H1 (cell line): Measurements from ENCODE around the gene SHROOM3. TPM values are rescaled to one million over a fixed set of nuclear protein-coding genes. Genes with fewer than 3 reads are reported as not detected.
A peak's percentile ranks its signal among the peaks of the same experiment; 100 is the strongest.

ENCODE experiments used
- CTCF ChIA-PET: fragments of 300-600 bp; sonication (Branson Sonifier 250); formaldehyde crosslinking; loops from one replicate; lab custom pipeline; 2021; ENCODE audit not compliant: partially characterized antibody; lab: Charles Lee
- POLR2A ChIA-PET: fragments of 300-600 bp; sonication (Branson Sonifier 250); formaldehyde crosslinking; loops from one replicate; lab custom pipeline; 2021; ENCODE audit warnings: inconsistent platforms; ENCODE audit not compliant: partially characterized antibody; lab: Charles Lee
- DNase-seq, 2 experiments: peaks; one replicate each; pipeline versions ENCODE4 v3.0.0 to v3.0.0-alpha.2; 2010 to 2022; ENCODE audit warnings: low spot score in 2 of 2, low read depth in 1 of 2, mixed read lengths in 1 of 2
- FAIRE-seq: peaks from 2 replicates; lab custom pipeline; 2011; peaks lifted over from hg19 to GRCh38; lab: Jason Lieb, UNC
- H2AFZ ChIP-seq: 2 replicates; pipeline ENCODE4 v1.8.1; 2012; ENCODE audit warnings: low read length, inconsistent platforms
- H2AK5ac ChIP-seq: 2 replicates; pipeline ENCODE4 v1.6.1; 2013; ENCODE audit warnings: low read depth, low read length
- H2BK120ac ChIP-seq: replicated peaks from 2 replicates; pipeline ENCODE3; 2013; ENCODE audit warnings: low read depth, low read length, inconsistent platforms
- H2BK12ac ChIP-seq: 2 replicates; pipeline ENCODE4 v1.6.1; 2013; ENCODE audit warnings: low read depth, low read length
- H2BK15ac ChIP-seq: 2 replicates; pipeline ENCODE4 v1.6.1; 2013; ENCODE audit warnings: low read length
- H2BK20ac ChIP-seq: 2 replicates; pipeline ENCODE4 v1.6.1; 2013; ENCODE audit warnings: low read length
- H2BK5ac ChIP-seq: 2 replicates; pipeline ENCODE4 v1.6.1; 2013; ENCODE audit warnings: low read depth, low read length
- H3K14ac ChIP-seq: 2 replicates; pipeline ENCODE4 v1.6.1; 2013; ENCODE audit warnings: inconsistent platforms; ENCODE audit not compliant: insufficient read length
- H3K18ac ChIP-seq: 2 replicates; pipeline ENCODE4 v1.6.1; 2013; ENCODE audit warnings: low read length; ENCODE audit errors: extremely low read depth
- H3K23ac ChIP-seq: 2 replicates; pipeline ENCODE4 v1.6.1; 2013; ENCODE audit warnings: inconsistent platforms; ENCODE audit not compliant: insufficient read length
- H3K23me2 ChIP-seq: 2 replicates; pipeline ENCODE4 v1.6.1; 2013; ENCODE audit warnings: low read depth, low read length
- H3K27ac ChIP-seq: 2 replicates; pipeline ENCODE4 v1.6.1; 2011; ENCODE audit warnings: low read depth, low read length, inconsistent platforms
- H3K27me3 ChIP-seq, 4 experiments: replicated peaks in 1 of 4; 1 replicate in 1 of 4; 2 replicates in 3 of 4; pipeline versions ENCODE4 v1.6.1 to v1.8.1; 2011 to 2013; ENCODE audit warnings: low read length in 3 of 4, mild to moderate bottlenecking in 3 of 4, inconsistent platforms in 2 of 4, mixed read lengths in 2 of 4, moderate library complexity in 1 of 4; ENCODE audit not compliant: control insufficient read depth in 3 of 4, insufficient read depth in 3 of 4; ENCODE audit errors: extremely low read depth in 1 of 4
- H3K36me3 ChIP-seq, 4 experiments: 2 replicates each; pipeline versions ENCODE4 v1.6.1 to v1.8.1; 2011 to 2013; ENCODE audit warnings: mild to moderate bottlenecking in 4 of 4, low read length in 3 of 4, moderate library complexity in 2 of 4, control low read depth in 1 of 4, inconsistent platforms in 1 of 4; ENCODE audit not compliant: insufficient read depth in 4 of 4, control insufficient read depth in 2 of 4
- H3K4ac ChIP-seq: replicated peaks from 2 replicates; pipeline ENCODE3; 2013; ENCODE audit warnings: low read length, low read depth, mixed read lengths, inconsistent platforms; ENCODE audit not compliant: insufficient read length
- H3K4me1 ChIP-seq, 4 experiments: replicated peaks in 1 of 4; 1 replicate in 1 of 4; 2 replicates in 3 of 4; pipeline versions ENCODE4 v1.6.1 to v1.8.1; 2011 to 2013; ENCODE audit warnings: low read length in 3 of 4, inconsistent platforms in 2 of 4, mixed read lengths in 1 of 4; ENCODE audit not compliant: insufficient read depth in 4 of 4, control insufficient read depth in 3 of 4
- H3K4me2 ChIP-seq, 2 experiments: 2 replicates each; pipeline versions ENCODE4 v1.6.1 to v1.8.1; 2011 to 2013; ENCODE audit warnings: low read depth in 2 of 2, low read length in 2 of 2, control low read depth in 1 of 2, inconsistent platforms in 1 of 2, mild to moderate bottlenecking in 1 of 2; ENCODE audit not compliant: insufficient read depth in 1 of 2
- H3K4me3 ChIP-seq, 4 experiments: fragments of 200-600, 300-600 bp in 1 of 4; sonication (generic), shearing (Covaris generic), sonication (Bioruptor Twin) in 1 of 4; 2 replicates each; pipeline versions ENCODE4 v1.5.1 to v1.8.1; 2011 to 2016; ENCODE audit warnings: low read length in 4 of 4, low read depth in 3 of 4, control low read depth in 2 of 4, inconsistent platforms in 2 of 4, mild to moderate bottlenecking in 2 of 4, mixed read lengths in 1 of 4, moderate library complexity in 1 of 4; ENCODE audit not compliant: insufficient read depth in 2 of 4; ENCODE audit errors: extremely low read depth in 1 of 4
- H3K56ac ChIP-seq: replicated peaks from 2 replicates; pipeline ENCODE3; 2013; ENCODE audit warnings: low read depth, mild to moderate bottlenecking, mixed read lengths, low read length, inconsistent platforms; ENCODE audit not compliant: insufficient read length
- H3K79me1 ChIP-seq: 2 replicates; pipeline ENCODE4 v1.6.1; 2013; ENCODE audit warnings: low read depth, low read length, control low read depth
- H3K79me2 ChIP-seq, 2 experiments: 2 replicates each; pipeline versions ENCODE4 v1.6.1 to v1.8.1; 2012 to 2013; ENCODE audit warnings: low read length in 2 of 2, mild to moderate bottlenecking in 2 of 2, inconsistent platforms in 1 of 2; ENCODE audit not compliant: insufficient read depth in 2 of 2, control insufficient read depth in 1 of 2
- H3K9ac ChIP-seq, 4 experiments: replicated peaks in 1 of 4; 1 replicate in 1 of 4; 2 replicates in 3 of 4; pipeline versions ENCODE4 v1.6.1 to v1.8.1; 2011 to 2013; ENCODE audit warnings: low read depth in 3 of 4, low read length in 3 of 4, control low read depth in 2 of 4, mild to moderate bottlenecking in 2 of 4, moderate library complexity in 2 of 4, inconsistent platforms in 1 of 4; ENCODE audit errors: extremely low read depth in 1 of 4
- H3K9me3 ChIP-seq, 2 experiments: 2 replicates each; pipeline versions ENCODE4 v1.6.1 to v1.8.1; 2012 to 2013; ENCODE audit warnings: mild to moderate bottlenecking in 2 of 2, moderate library complexity in 2 of 2, control low read depth in 1 of 2, inconsistent platforms in 1 of 2, low read depth in 1 of 2, low read length in 1 of 2, mixed read lengths in 1 of 2; ENCODE audit not compliant: insufficient read depth in 2 of 2
- H4K20me1 ChIP-seq, 2 experiments: replicated peaks in 1 of 2; 2 replicates each; pipeline versions ENCODE3 to v1.8.1; 2011 to 2013; ENCODE audit warnings: inconsistent platforms in 2 of 2, low read length in 2 of 2, mild to moderate bottlenecking in 1 of 2; ENCODE audit not compliant: insufficient read depth in 2 of 2, control insufficient read depth in 1 of 2
- H4K5ac ChIP-seq: 2 replicates; pipeline ENCODE4 v1.6.1; 2013; ENCODE audit warnings: low read length, low read depth, mixed read lengths, inconsistent platforms; ENCODE audit not compliant: insufficient read length
- H4K8ac ChIP-seq: 2 replicates; pipeline ENCODE4 v1.8.0; 2013; ENCODE audit warnings: mild to moderate bottlenecking, moderate library complexity, low read length, inconsistent platforms; ENCODE audit not compliant: insufficient read depth; ENCODE audit errors: extremely low read depth
- H4K91ac ChIP-seq: replicated peaks from 2 replicates; pipeline ENCODE3; 2013; ENCODE audit warnings: low read length, mixed read lengths, inconsistent platforms; ENCODE audit not compliant: insufficient read length
- CTCF ChIP-seq, 3 experiments: IDR thresholded peaks; 1 replicate in 2 of 3; 2 replicates in 1 of 3; pipeline versions ENCODE4 v1.5.1 to v1.6.1; 2011; ENCODE audit warnings: low read length in 3 of 3, mild to moderate bottlenecking in 3 of 3, inconsistent platforms in 2 of 3, low read depth in 1 of 3, moderate library complexity in 1 of 3; ENCODE audit not compliant: insufficient read depth in 1 of 3; ENCODE audit errors: control extremely low read depth in 1 of 3
- JUN ChIP-seq: IDR thresholded peaks from 2 replicates; pipeline ENCODE4 v1.6.1; 2011; ENCODE audit warnings: low read depth, mild to moderate bottlenecking, improper control_type of control experiment, low read length
- MAX ChIP-seq: IDR thresholded peaks from 2 replicates; pipeline ENCODE4 v1.6.1; 2012; ENCODE audit warnings: inconsistent platforms
- POU5F1 ChIP-seq: IDR thresholded peaks from 2 replicates; pipeline ENCODE4 v1.6.1; 2011; ENCODE audit warnings: low read depth, mild to moderate bottlenecking, low read length, moderate library complexity
- RAD21 ChIP-seq, 2 experiments: IDR thresholded peaks in 1 of 2; conservative IDR thresholded peaks in 1 of 2; 2 replicates each; pipeline ENCODE4 v1.6.1; 2011; ENCODE audit warnings: low read depth in 2 of 2, low read length in 2 of 2, improper control_type of control experiment in 1 of 2, inconsistent platforms in 1 of 2, mild to moderate bottlenecking in 1 of 2, moderate library complexity in 1 of 2
- RBBP5 ChIP-seq: IDR thresholded peaks from 2 replicates; pipeline ENCODE4 v1.7.1; 2012; ENCODE audit warnings: low read depth, mild to moderate bottlenecking, inconsistent platforms, low read length, moderate library complexity, borderline replicate concordance
- TEAD4 ChIP-seq: IDR thresholded peaks from 2 replicates; pipeline ENCODE4 v1.6.1; 2012; ENCODE audit warnings: low read depth, low read length, inconsistent platforms, mixed read lengths
- ZNF274 ChIP-seq: IDR thresholded peaks from 2 replicates; pipeline ENCODE4 v1.7.0; 2012; ENCODE audit warnings: low read length, borderline replicate concordance; ENCODE audit errors: extremely low read depth
- WGBS, 2 experiments: shearing (Covaris generic) in 1 of 2; methylation state at CpG; one replicate each; pipeline versions ENCODE4 v1.1.6 to v1.1.7; 2013 to 2015; ENCODE audit warnings: low lambda C conversion rate in 2 of 2, mixed read lengths in 2 of 2, inconsistent platforms in 1 of 2, low coverage in 1 of 2, missing lambda C conversion rate in 1 of 2; ENCODE audit not compliant: insufficient replicate concordance in 2 of 2, insufficient coverage in 1 of 2, insufficient read length in 1 of 2; ENCODE audit errors: extremely low coverage in 1 of 2, missing lambda C conversion rate in 1 of 2; 5-methylcytosine and 5-hydroxymethylcytosine counted together
- polyA plus RNA-seq, 7 experiments: library from polyadenylated mRNA; depleted of rRNA in 3 of 7; stranded (reverse) in 5 of 7; unstranded in 2 of 7; fragments of >200 nt in 5 of 7; fragments of 200-250 nt in 2 of 7; gene quantifications; 1 replicate in 5 of 7; 2 replicates in 1 of 7; 4 replicates in 1 of 7; pipeline versions ENCODE4 v1.2.1 to v1.2.3, GENCODE V29; 2011 to 2013; ENCODE audit warnings: missing spikeins in 2 of 7, mixed read lengths in 2 of 7
- total RNA-seq: library from RNA; stranded (reverse); fragmentation: NEBNext Ultra II Directional; extraction: Animal tissue kit (Norgen Biotek cat#: 25700); gene quantifications from 2 replicates; pipeline ENCODE4 v1.2.1, GENCODE V29; 2021

SHROOM3 gene
- total and polyA plus RNA-seq, 2 of the 8 experiments (the other 6 are each of a cell fraction or from before 2014, with no cell fraction given): 15.8 to 34.0 TPM

DNA sequence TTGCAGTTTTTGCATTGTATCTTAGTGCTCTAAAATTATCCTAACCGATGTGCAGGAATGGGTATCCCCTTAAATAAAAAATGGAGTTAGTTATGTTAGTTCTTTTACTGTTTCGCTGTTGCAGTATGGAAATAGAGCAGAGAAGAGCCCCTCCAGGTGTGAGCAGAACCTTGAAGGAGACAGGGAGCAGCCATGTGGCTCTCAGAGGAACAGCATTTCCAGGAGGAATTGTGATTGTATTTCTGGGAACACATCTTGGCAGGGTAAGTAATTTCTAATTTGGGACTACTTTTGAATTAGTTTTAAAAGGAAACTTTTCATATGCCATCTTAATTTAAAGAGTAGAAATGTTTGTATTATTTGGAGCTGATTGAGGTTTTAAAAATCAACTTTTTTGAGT is 8.8 kb upstream of the SHROOM3 start:
- Histone ChIP-seq H3K9me3 (peaks cover 3 to 12% of the 10 kb centered on the region in 2 experiments; a peak in 2 of 4 replicates), H3K4ac (no peak overlapping the region), H2BK12ac (no peak overlapping the region), H3K79me1 (no peaks in the 10 kb centered on the region), H3K27ac (no peak overlapping the region), H3K79me2 (no peaks in the 10 kb centered on the region), H4K91ac (no peak overlapping the region), H2BK120ac (no peak overlapping the region), H3K4me3 (no peak overlapping the region), H4K20me1 (no peaks in the 10 kb centered on the region), H3K14ac (no peak overlapping the region), H2BK15ac (no peak overlapping the region), H4K8ac (no peak overlapping the region), H2BK5ac (no peak overlapping the region), H3K9ac (no peak overlapping the region), H3K23me2 (no peaks in the 10 kb centered on the region; the same call in 1 of the 2 replicates), H3K18ac (no peak overlapping the region), H4K5ac (no peak overlapping the region), H3K4me1 (peaks cover 0 to 2% (median 0%) of the 10 kb centered on the region in 4 experiments; a peak in 1 of 7 replicates), H2AK5ac (no peak overlapping the region), H3K36me3 (peaks cover 0 to 1% (median 0%) of the 10 kb centered on the region in 4 experiments; a peak in 1 of 8 replicates), H3K23ac (no peak overlapping the region), H2BK20ac (no peak overlapping the region), H2AFZ (peak overlapping the region; percentile 28; the same call in 1 of the 2 replicates), H3K27me3 (no peaks in the 10 kb centered on the region), H3K56ac (no peak overlapping the region), H3K4me2 (no peak overlapping the region)
- ChIA-PET POLR2A (interaction anchor here (0.6 kb wide), 1 partner anchor 193 kb away, joined by 3 read pairs; no protein-coding TSS in a partner anchor), CTCF (interaction anchor here (0.5 to 17.5 kb wide), 9 partner anchors 8 to 303 kb away, joined by 3 to 314 read pairs (median 4); no protein-coding TSS in a partner anchor)
- 86% methylated on average over 2 of the region's 2 CpGs; no CpG with 5 or more reads in 1 of the 2 experiments for WGBS, 2 experiments
- peak; percentile 32 for FAIRE-seq
- DNase-seq: no peak
- peak; percentile 22 to 51 (median 37) for TF ChIP-seq CTCF (IDR thresholded peaks at IDR 0.05; ENCODE audit: control extremely low read depth in 1 of 3, insufficient read depth in 1 of 3, low read depth in 1 of 3, low read length in 3 of 3)
- no peak for TF ChIP-seq POU5F1
- TF ChIP-seq RBBP5: no peak
- no peak for TF ChIP-seq JUN
- no peak for TF ChIP-seq TEAD4
- peak; percentile 16; the same call in 1 of the 2 replicates for TF ChIP-seq MAX
- TF ChIP-seq ZNF274: no peak
- peak; percentile 62 to 70 for TF ChIP-seq RAD21 (IDR thresholded peaks at IDR 0.05 in 1 of 2, conservative IDR thresholded peaks at IDR 0.05 in 1 of 2; ENCODE audit: low read depth in 2 of 2, low read length in 2 of 2)
